Activated CD4-positive, alpha-beta T cell treated with anti-CD3 and anti-CD28 coated beads, Interleukin-2, amount 50 U/mL, for 24 hours (primary cell): ENCODE measurements around the gene HYDIN.

Source experiments
- DNase-seq, 2 donors: peaks; one replicate each; pipeline ENCODE4 v3.0.0-alpha.2; 2020; ENCODE audit warnings: low read depth in 1 of 2, low spot score in 1 of 2

HYDIN gene

DNA sequence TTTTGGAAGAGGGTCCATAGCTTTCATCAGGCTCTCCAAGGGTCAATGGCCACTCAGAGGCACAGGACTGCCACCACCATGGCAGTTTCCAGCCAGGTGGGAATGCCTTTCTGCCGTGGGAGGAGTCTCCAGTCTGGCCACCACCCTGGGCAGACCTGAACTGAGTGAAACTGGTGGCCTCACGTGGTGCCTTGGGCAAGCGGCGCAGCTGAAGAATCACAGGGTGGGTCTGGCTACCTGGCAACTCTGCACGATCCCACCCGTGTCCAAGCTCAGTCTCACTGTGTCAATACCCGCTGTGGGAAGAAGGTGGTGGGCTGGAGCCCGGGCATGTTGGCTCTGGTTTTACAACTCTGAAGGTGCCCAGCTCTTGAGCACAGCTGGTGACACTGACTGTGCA is 461.4 kb downstream of the HYDIN start:
- no peak for DNase-seq

- DNase-seq: no peak
Observed at GRCh38 chr16:70768203-70768580, 462.3 kb downstream of the HYDIN start.

GRCh38 chr16:70767377-70768202 is 462.9 kb downstream of the HYDIN start:
- no peak for DNase-seq

GRCh38 chr16:70766658-70767057 is 463.9 kb downstream of the HYDIN start:
- no peak for DNase-seq

GRCh38 chr16:70766176-70766575 is 464.3 kb downstream of the HYDIN start:
- DNase-seq: no peak

DNA sequence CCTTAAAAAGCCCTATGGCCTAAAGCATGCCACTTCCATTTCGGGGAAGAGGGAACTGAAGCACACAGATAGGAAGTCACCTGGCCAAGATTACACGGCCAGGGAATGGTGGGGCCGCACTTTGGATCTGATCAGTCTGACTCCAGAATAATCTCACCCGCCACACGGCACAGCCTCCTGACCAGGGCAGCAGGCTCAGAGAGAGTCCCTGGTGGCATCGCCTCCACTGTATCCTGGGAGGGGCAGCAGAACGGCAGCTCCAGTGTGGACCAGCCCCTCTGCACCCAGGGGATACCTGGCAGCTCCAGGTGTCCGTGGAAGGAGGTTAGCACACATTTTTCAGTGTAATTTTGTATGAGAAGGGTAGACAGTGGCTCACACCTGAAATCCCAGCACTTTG is 465.0 kb downstream of the HYDIN start:
- DNase-seq: no peak

DNA sequence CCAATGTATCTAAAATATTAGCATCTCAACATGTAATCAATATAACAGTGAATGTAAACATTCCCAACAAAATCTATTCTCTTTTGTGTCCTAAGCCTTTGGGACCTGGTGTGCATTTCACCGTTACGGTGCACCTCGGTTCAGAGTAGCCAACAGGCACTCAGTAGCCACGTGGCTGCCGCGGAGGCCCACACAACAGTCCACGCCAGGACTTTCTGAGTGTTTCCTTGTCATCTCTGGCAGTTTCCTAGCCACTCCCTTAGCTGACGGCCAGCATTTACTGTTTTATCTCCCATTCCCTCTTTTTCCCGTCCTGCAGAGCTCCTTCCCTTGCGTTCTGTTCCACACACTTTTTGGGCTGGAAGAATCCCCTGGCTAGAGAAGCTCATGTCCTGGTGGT is 465.9 kb downstream of the HYDIN start:
- DNase-seq: no peak

- DNase-seq: no peak
Observed at GRCh38 chr16:70760221-70760620, 470.3 kb downstream of the HYDIN start.

DNA sequence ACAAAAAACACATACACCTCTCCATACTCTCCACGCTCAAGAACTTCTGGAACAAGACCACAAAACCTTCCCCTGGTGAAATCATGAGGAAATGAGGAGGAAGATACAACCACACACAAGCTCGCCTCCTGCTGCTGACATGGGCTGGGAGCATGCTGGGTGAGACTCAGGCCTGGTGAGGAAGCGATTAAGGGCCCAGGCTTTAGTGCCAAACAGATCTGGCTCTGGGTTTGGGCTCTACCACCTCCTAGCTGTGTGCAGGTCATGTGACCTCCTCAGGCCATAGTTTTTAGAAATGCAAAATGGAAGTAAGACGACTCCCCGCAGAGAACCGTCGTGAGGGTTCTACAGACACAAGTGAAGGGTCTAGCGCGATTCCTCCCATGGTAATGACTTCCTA is 470.9 kb downstream of the HYDIN start:
- DNase-seq: no peak

- no peak for DNase-seq
Observed at GRCh38 chr16:70758786-70759185, 471.7 kb downstream of the HYDIN start.
